GM12878 (cell line): ENCODE data around the gene LMF2. TPM values are rescaled to one million over a fixed set of nuclear protein-coding genes. Genes with fewer than 3 reads are reported as not detected.
A peak's percentile ranks its signal among the peaks of the same experiment; 100 is the strongest.

Experiments
- CHD1 ChIP-seq: IDR thresholded peaks from 2 replicates; pipeline ENCODE4 v1.6.1; 2012; ENCODE audit warnings: low read depth, low read length, improper control_type of control experiment
- CHD2 ChIP-seq: IDR thresholded peaks from 2 replicates; pipeline ENCODE4 v1.6.1; 2011; ENCODE audit warnings: low read depth, low read length, improper control_type of control experiment, borderline replicate concordance
- E2F4 ChIP-seq: IDR thresholded peaks from 2 replicates; pipeline ENCODE4 v1.6.1; 2012; ENCODE audit warnings: low read depth, low read length, improper control_type of control experiment
- IRF3 ChIP-seq: fragments of 450-650 bp; IDR thresholded peaks from 2 replicates; pipeline ENCODE4 v1.6.1; 2014; ENCODE audit warnings: mild to moderate bottlenecking
- JUNB ChIP-seq: IDR thresholded peaks from 2 replicates; pipeline ENCODE4 v1.6.1; 2016; ENCODE audit warnings: antibody characterized with exemption, mild to moderate bottlenecking
- SUPT20H ChIP-seq: IDR thresholded peaks from 2 replicates; pipeline ENCODE4 v1.6.1; 2011; ENCODE audit warnings: low read depth, mild to moderate bottlenecking, low read length, moderate library complexity, borderline replicate concordance; ENCODE audit not compliant: control insufficient read depth
- TBL1XR1 ChIP-seq: IDR thresholded peaks from 2 replicates; pipeline ENCODE4 v1.6.1; 2012; ENCODE audit warnings: low read depth, low read length, improper control_type of control experiment
- USF1 ChIP-seq: IDR thresholded peaks from 2 replicates; pipeline ENCODE4 v1.6.1; 2011; ENCODE audit warnings: borderline replicate concordance, low read depth, mild to moderate bottlenecking, moderate library complexity, mixed read lengths, low read length; ENCODE audit not compliant: insufficient read depth; ENCODE audit errors: extremely low read length
- ZBTB40 ChIP-seq: fragments of 450-650 bp; IDR thresholded peaks from 2 replicates; pipeline ENCODE4 v1.6.1; 2016; ENCODE audit warnings: mild to moderate bottlenecking, moderate library complexity, borderline replicate concordance
- ZNF592 ChIP-seq: fragments of 450-650 bp; IDR thresholded peaks from 2 replicates; pipeline ENCODE4 v1.6.1; 2017; ENCODE audit warnings: mild to moderate bottlenecking, moderate library complexity
- ZNF687 ChIP-seq: fragments of 450-650 bp; IDR thresholded peaks from 2 replicates; pipeline ENCODE4 v1.6.1; 2017; ENCODE audit warnings: mild to moderate bottlenecking, moderate library complexity
- polyA plus RNA-seq, 11 experiments: library from polyadenylated mRNA; depleted of rRNA in 4 of 11; unstranded in 6 of 11; stranded (reverse) in 5 of 11; fragments of >200 nt; fragmentation: Nextera tagmentation in 4 of 11; fragmentation: Illumina TruSeq in 1 of 11; extraction: Ambion mirVana in 4 of 11; extraction: Trizol in 1 of 11; gene quantifications; 1 replicate in 1 of 11; 2 replicates in 10 of 11; pipeline versions ENCODE4 v1.2.1 to v1.2.3, GENCODE V29; 2011 to 2016; ENCODE audit warnings: inconsistent platforms in 2 of 11, missing spikeins in 2 of 11, low read depth in 1 of 11
- total RNA-seq, 4 experiments: library from RNA; depleted of rRNA in 3 of 4; stranded (reverse); fragments of >200 nt in 3 of 4; fragmentation: Illumina TruSeq in 1 of 4; extraction: Trizol in 1 of 4; gene quantifications; 2 replicates each; pipeline versions ENCODE4 v1.2.1 to v1.2.3, GENCODE V29; 2013 to 2021

Gene LMF2
- total and polyA plus RNA-seq, 10 of the 15 experiments (the other 5 are each of a cell fraction or from before 2014, with no cell fraction given): 0.08 to 57.5 (median 21.2) TPM

- TF ChIP-seq ZBTB40: peak; percentile 56; the same call in 1 of the 2 replicates
- TF ChIP-seq TBL1XR1: peak; percentile 40; the same call in 1 of the 2 replicates
- peak; percentile 89 for TF ChIP-seq E2F4
- TF ChIP-seq CHD2: peak; percentile 69; the same call in 1 of the 2 replicates
- no peak for TF ChIP-seq CHD1
- no peak for TF ChIP-seq ZNF592
- 0 out of 2 replicates have a peak, but pooled peaks have one; percentile 36 for TF ChIP-seq ZNF687
- no peak for TF ChIP-seq JUNB
- no peak for TF ChIP-seq SUPT20H
- TF ChIP-seq IRF3: no peak
- no peak for TF ChIP-seq USF1
Observed at GRCh38 chr22:50507991-50508884, 736 bp upstream of the LMF2 start, which contains the start of gene NCAPH2 (continued).
